KMS-11 (cell line): ENCODE data around the gene TRIM29.

ENCODE experiments used
- H2AFZ ChIP-seq: fragments of 200-600 bp; sonication (generic); 2 replicates; pipeline ENCODE4 v1.6.1; 2016; ENCODE audit warnings: antibody characterized with exemption, mixed run types, low read depth
- H3K27ac ChIP-seq: fragments of 200-600 bp; sonication (generic); 2 replicates; pipeline ENCODE4 v1.6.1; 2016; ENCODE audit warnings: mild to moderate bottlenecking, mixed run types
- H3K27me3 ChIP-seq: fragments of 200-600 bp; sonication (generic); 2 replicates; pipeline ENCODE4 v1.6.1; 2017; ENCODE audit warnings: mild to moderate bottlenecking, low read depth, mixed run types, moderate library complexity; ENCODE audit not compliant: insufficient read depth
- H3K36me3 ChIP-seq: fragments of 200-600 bp; sonication (generic); 2 replicates; pipeline ENCODE4 v1.6.1; 2017; ENCODE audit warnings: mild to moderate bottlenecking, mixed run types; ENCODE audit not compliant: insufficient read depth
- H3K4me1 ChIP-seq: fragments of 200-600 bp; sonication (generic); 2 replicates; pipeline ENCODE4 v1.6.1; 2016; ENCODE audit warnings: mild to moderate bottlenecking, low read depth, mixed run types; ENCODE audit not compliant: poor library complexity, severe bottlenecking
- H3K4me2 ChIP-seq: fragments of 200-600 bp; sonication (generic); 2 replicates; pipeline ENCODE4 v1.7.0; 2016; ENCODE audit warnings: mild to moderate bottlenecking, mixed run types
- H3K4me3 ChIP-seq: fragments of 200-600 bp; sonication (generic); IDR thresholded peaks from 2 replicates; pipeline ENCODE4 v1.6.1; 2017; ENCODE audit warnings: low read depth, low read length, mixed read lengths; ENCODE audit not compliant: insufficient read depth
- H3K79me2 ChIP-seq: fragments of 200-600 bp; sonication (generic); 2 replicates; pipeline ENCODE4 v1.6.1; 2016; ENCODE audit warnings: low read depth, mixed run types; ENCODE audit not compliant: insufficient read depth
- H3K9ac ChIP-seq: fragments of 200-600 bp; sonication (generic); 2 replicates; pipeline ENCODE4 v1.6.1; 2016; ENCODE audit warnings: mild to moderate bottlenecking, mixed run types
- H4K20me1 ChIP-seq: fragments of 200-600 bp; sonication (generic); 2 replicates; pipeline ENCODE4 v1.6.1; 2016; ENCODE audit warnings: mild to moderate bottlenecking, mixed run types; ENCODE audit not compliant: insufficient read depth
- CTCF ChIP-seq: fragments of 200-600 bp; sonication (generic); conservative IDR thresholded peaks from 2 replicates; pipeline ENCODE4 v1.6.1; 2017; ENCODE audit warnings: low read depth, mild to moderate bottlenecking, antibody characterized with exemption, low read length, moderate library complexity, mixed read lengths

The TRIM29 gene

GRCh38 chr11:120105576-120105975 lies 32.3 kb downstream of the TRIM29 start:
- Histone ChIP-seq H4K20me1 (no peaks in the 10 kb centered on the region), H3K27ac (no peak overlapping the region), H3K27me3 (no peaks in the 10 kb centered on the region), H2AFZ (no peak overlapping the region), H3K36me3 (no peaks in the 10 kb centered on the region), H3K4me1 (no peaks in the 10 kb centered on the region), H3K79me2 (no peaks in the 10 kb centered on the region), H3K4me3 (no peak overlapping the region), H3K9ac (no peak overlapping the region), H3K4me2 (no peak overlapping the region)
- no peak for TF ChIP-seq CTCF

DNA sequence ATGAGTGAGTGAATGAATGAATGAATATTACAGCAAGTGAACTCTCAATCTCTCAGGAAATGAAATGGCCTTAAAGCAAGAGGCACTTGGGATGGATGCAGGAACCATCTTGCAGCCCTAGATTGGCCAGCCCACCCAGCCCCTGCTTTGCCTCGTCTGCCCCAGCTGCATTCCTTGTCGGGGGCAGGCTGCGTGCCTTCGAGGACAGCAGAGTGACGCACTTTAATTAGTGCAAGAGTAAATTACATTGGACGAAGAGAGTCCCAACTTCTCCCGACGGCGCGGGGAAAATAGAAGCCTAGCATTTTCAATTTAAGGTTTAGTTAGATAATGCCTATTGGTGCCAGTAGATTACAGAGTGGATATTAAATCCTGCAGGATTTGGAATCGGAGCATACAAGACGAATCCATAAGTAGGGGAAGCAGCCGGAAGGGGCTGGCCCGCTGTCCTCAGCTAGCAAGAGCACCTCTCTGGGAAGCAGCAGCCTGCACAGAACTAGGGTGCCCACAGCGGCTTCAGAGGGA lies 33.8 kb downstream of the TRIM29 start:
- no peak overlapping the region for H3K4me3 ChIP-seq
- H3K4me1 ChIP-seq: no peaks in the 10 kb centered on the region
- TF ChIP-seq CTCF: no peak
- H4K20me1 ChIP-seq: no peaks in the 10 kb centered on the region
- no peak overlapping the region for H3K9ac ChIP-seq
- H3K79me2 ChIP-seq: no peaks in the 10 kb centered on the region
- no peaks in the 10 kb centered on the region for H3K36me3 ChIP-seq
- no peak overlapping the region for H3K4me2 ChIP-seq
- no peak overlapping the region for H3K27ac ChIP-seq
- H2AFZ ChIP-seq: no peak overlapping the region
- no peaks in the 10 kb centered on the region for H3K27me3 ChIP-seq

DNA sequence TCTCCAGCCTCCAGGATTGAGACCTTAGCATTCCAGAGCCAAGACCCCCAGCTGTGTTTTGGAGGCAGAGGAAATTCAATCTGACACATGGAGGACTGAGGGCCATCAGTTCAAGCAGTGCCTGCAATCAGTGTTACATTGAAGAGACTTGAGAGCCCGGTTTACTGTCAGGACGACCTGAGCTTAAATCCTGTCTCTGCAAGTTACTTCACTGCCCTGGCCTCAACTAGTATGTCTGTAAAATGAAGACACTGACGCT lies 35.1 kb downstream of the TRIM29 start:
- Histone ChIP-seq H3K36me3 (no peaks in the 10 kb centered on the region), H4K20me1 (no peaks in the 10 kb centered on the region), H3K4me1 (no peaks in the 10 kb centered on the region), H3K9ac (no peak overlapping the region), H2AFZ (no peak overlapping the region), H3K79me2 (no peaks in the 10 kb centered on the region), H3K27me3 (no peaks in the 10 kb centered on the region), H3K4me2 (no peak overlapping the region), H3K27ac (no peak overlapping the region), H3K4me3 (no peak overlapping the region)
- TF ChIP-seq CTCF: no peak

DNA sequence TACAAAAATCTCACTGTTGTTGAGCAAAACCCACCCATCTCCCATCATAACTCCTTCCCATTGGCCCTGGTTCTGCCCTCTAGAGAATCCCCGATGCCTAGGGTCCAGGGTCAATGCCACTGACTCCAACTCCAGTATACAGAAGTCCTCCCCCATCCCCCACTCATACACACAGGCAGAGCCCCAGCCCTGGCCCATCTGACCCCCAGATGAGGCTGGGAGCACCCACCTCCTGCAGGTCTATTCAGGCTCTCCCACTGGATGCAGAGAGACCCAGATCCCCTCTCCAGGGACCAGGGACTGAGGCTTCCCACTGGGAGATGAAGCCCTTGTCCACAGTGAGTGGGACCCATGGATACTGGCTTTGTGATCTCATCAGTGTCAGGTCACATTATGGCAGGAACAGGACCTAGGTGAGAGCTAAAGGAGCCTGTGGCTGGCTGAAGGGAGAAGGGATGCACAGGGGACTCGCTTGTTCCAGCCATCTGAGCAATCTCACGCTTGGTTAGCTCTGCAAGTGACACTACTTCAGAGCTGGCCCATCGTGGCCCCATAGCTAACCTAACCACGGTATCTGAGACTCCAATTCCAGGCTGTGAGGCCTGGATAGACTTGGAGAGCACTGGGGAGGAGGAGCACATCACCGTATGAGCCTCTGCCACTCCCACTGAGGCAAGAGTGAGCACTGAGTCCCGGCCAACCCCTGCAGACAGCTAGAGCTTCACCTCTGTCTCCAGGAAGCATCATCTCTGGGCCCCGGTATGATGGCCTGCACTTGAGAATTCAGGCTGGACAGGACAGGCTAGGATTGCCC lies 35.7 kb downstream of the TRIM29 start:
- H3K4me1 ChIP-seq: no peaks in the 10 kb centered on the region
- H3K9ac ChIP-seq: no peak overlapping the region
- H3K79me2 ChIP-seq: no peaks in the 10 kb centered on the region
- H3K4me3 ChIP-seq: no peak overlapping the region
- no peaks in the 10 kb centered on the region for H3K27me3 ChIP-seq
- H2AFZ ChIP-seq: no peak overlapping the region
- no peaks in the 10 kb centered on the region for H3K36me3 ChIP-seq
- H4K20me1 ChIP-seq: no peaks in the 10 kb centered on the region
- no peak overlapping the region for H3K27ac ChIP-seq
- TF ChIP-seq CTCF: no peak
- no peak overlapping the region for H3K4me2 ChIP-seq
